K562 (cell line): ENCODE measurements around the gene ESRRB. TPM values are rescaled to one million over a fixed set of nuclear protein-coding genes. Genes with fewer than 3 reads are reported as not detected.

Source experiments
- ATAC-seq: fragments of 200-7000 bp; cut with Tn5 transposase; 3 replicates; pipeline ENCODE4 v1.9.1; 2020; ENCODE audit warnings: moderate library complexity
- BruUV-seq: library from RNA; stranded (reverse); fragments of 400-500 nt; replicated peaks from 2 replicates; lab custom pipeline; 2021; lab: Mats Ljungman, UMichigan
- CTCF ChIA-PET: fragments of 300-600 bp; formaldehyde crosslinking; extraction: SDS; loops from one replicate; lab custom pipeline; 2021; ENCODE audit warnings: low intra/inter-chr PET ratio; lab: Yijun Ruan, JAX
- POLR2A ChIA-PET: fragments of 300-600, 350-650 bp; sonication (Branson Sonifier 250); formaldehyde crosslinking; extraction: SDS; loops from one replicate; lab custom pipeline; 2021; ENCODE audit warnings: antibody characterized with exemption, inconsistent platforms; lab: Yijun Ruan, JAX
- DNase-seq, 4 experiments: peaks; one replicate each; pipeline versions ENCODE4 v3.0.0 to v3.0.0-alpha.2; 2011 to 2018; ENCODE audit warnings: low spot score in 3 of 4, mixed read lengths in 3 of 4; ENCODE audit errors: extremely low read depth in 1 of 4
- FAIRE-seq: peaks from 2 replicates; lab custom pipeline; 2011; peaks lifted over from hg19 to GRCh38; lab: Jason Lieb, UNC
- H2AFZ ChIP-seq: 2 replicates; pipeline ENCODE4 v1.6.0; 2011; ENCODE audit warnings: low read depth, low read length, control low read depth, inconsistent platforms
- H3K27ac ChIP-seq: fragments of 200-600 bp; 3 replicates; pipeline ENCODE4 v1.8.0; 2011; ENCODE audit warnings: low read depth, mild to moderate bottlenecking, control low read depth, inconsistent platforms, low read length, moderate library complexity, mixed read lengths; ENCODE audit errors: extremely low read depth
- H3K27me3 ChIP-seq, 2 experiments: fragments of 300-600 bp in 1 of 2; 2 replicates in 1 of 2; 3 replicates in 1 of 2; pipeline versions ENCODE4 v1.6.0 to v1.8.0; 2011; ENCODE audit warnings: inconsistent platforms in 2 of 2, low read length in 2 of 2, mild to moderate bottlenecking in 1 of 2, mixed read lengths in 1 of 2, moderate library complexity in 1 of 2; ENCODE audit not compliant: control insufficient read depth in 2 of 2, insufficient read depth in 2 of 2
- H3K36me3 ChIP-seq: fragments of 300-600 bp; 3 replicates; pipeline ENCODE4 v1.8.0; 2011; ENCODE audit warnings: mild to moderate bottlenecking, low read length, inconsistent platforms; ENCODE audit not compliant: control insufficient read depth, insufficient read depth
- H3K4me1 ChIP-seq, 2 experiments: fragments of 200-600 bp in 1 of 2; replicated peaks in 1 of 2; 2 replicates in 1 of 2; 3 replicates in 1 of 2; pipeline versions ENCODE4 v1.5.1 to v1.8.0; 2011; ENCODE audit warnings: inconsistent platforms in 2 of 2, low read length in 2 of 2, mild to moderate bottlenecking in 1 of 2, mixed read lengths in 1 of 2, moderate library complexity in 1 of 2; ENCODE audit not compliant: control insufficient read depth in 2 of 2, insufficient read depth in 2 of 2
- H3K4me2 ChIP-seq: 2 replicates; pipeline ENCODE4 v1.6.1; 2011; ENCODE audit warnings: low read length, control low read depth, inconsistent platforms, mixed read lengths; ENCODE audit not compliant: insufficient read depth
- H3K4me3 ChIP-seq: fragments of 200-600 bp; sonication (generic), shearing (Covaris generic); 2 replicates; pipeline ENCODE4 v1.5.1; 2016; ENCODE audit warnings: control low read depth, inconsistent platforms
- H3K79me2 ChIP-seq: fragments of 200-600 bp; 3 replicates; pipeline ENCODE4 v1.8.0; 2011; ENCODE audit warnings: low read length, inconsistent platforms; ENCODE audit not compliant: control insufficient read depth, insufficient read depth
- H3K9ac ChIP-seq, 2 experiments: 2 replicates each; pipeline versions ENCODE4 v1.6.0 to v1.6.1; 2011; ENCODE audit warnings: low read depth in 2 of 2, low read length in 2 of 2, control low read depth in 1 of 2, inconsistent platforms in 1 of 2, mild to moderate bottlenecking in 1 of 2, mixed read lengths in 1 of 2; ENCODE audit not compliant: insufficient read depth in 1 of 2
- H3K9me1 ChIP-seq: one replicate; pipeline ENCODE4 v1.6.0; 2011; ENCODE audit warnings: inconsistent platforms, mild to moderate bottlenecking, low read length, moderate library complexity; ENCODE audit not compliant: control insufficient read depth, insufficient read depth
- H3K9me3 ChIP-seq: replicated peaks from 2 replicates; pipeline ENCODE4 v1.5.1; 2011; ENCODE audit warnings: low read depth, low read length, inconsistent platforms; ENCODE audit not compliant: control insufficient read depth, insufficient read depth
- H4K20me1 ChIP-seq: replicated peaks from 2 replicates; pipeline ENCODE4 v1.6.1; 2011; ENCODE audit warnings: low read length, inconsistent platforms, mixed read lengths; ENCODE audit not compliant: control insufficient read depth, insufficient read depth
- SUPT5H ChIP-seq: fragments of 450-650 bp; IDR thresholded peaks from 2 replicates; pipeline ENCODE4 v1.6.1; 2016
- ZNF609 ChIP-seq: sonication (generic); formaldehyde crosslinking; IDR thresholded peaks from 2 replicates; pipeline ENCODE4 v1.8.1; 2023; ENCODE audit warnings: missing genetic modification reagents, mild to moderate bottlenecking, borderline replicate concordance
- WGBS: fragments of 100-300 bp; shearing (Covaris generic); methylation state at CpG from one replicate; pipeline ENCODE4 v1.1.6; 2016; ENCODE audit warnings: low coverage, mixed read lengths; ENCODE audit not compliant: insufficient coverage; ENCODE audit errors: missing lambda C conversion rate; 5-methylcytosine and 5-hydroxymethylcytosine counted together
- in situ Hi-C: fragments of 300-500 bp; cut with MboI; formaldehyde crosslinking; loops from 4 replicates; pipeline ENCODE4 v1.15.0; 2018; ENCODE audit warnings: inconsistent platforms, mixed read lengths
- intact Hi-C: fragments of 100-400 bp; cut with micrococcal nuclease; formaldehyde crosslinking; loops from 2 replicates; pipeline ENCODE4 v1.14.2; 2022
- polyA plus RNA-seq, 8 experiments: library from polyadenylated mRNA; depleted of rRNA in 4 of 8; stranded (reverse) in 5 of 8; unstranded in 3 of 8; fragments of >200 nt; fragmentation: Nextera tagmentation in 2 of 8; fragmentation: Illumina TruSeq in 1 of 8; extraction: Ambion mirVana in 2 of 8; extraction: Trizol in 1 of 8; gene quantifications; 2 replicates each; pipeline versions ENCODE4 v1.2.1 to v1.2.3, GENCODE V29; 2011 to 2014; ENCODE audit warnings: inconsistent platforms in 1 of 8, missing spikeins in 1 of 8
- total RNA-seq, 7 experiments: library from RNA; depleted of rRNA in 6 of 7; stranded (reverse); fragments of >200 nt in 6 of 7; fragmentation: Illumina TruSeq in 2 of 7; extraction: Trizol in 2 of 7; gene quantifications; 2 replicates each; pipeline versions ENCODE4 v1.2.1 to v1.2.3, GENCODE V29; 2011 to 2021; ENCODE audit warnings: low replicate concordance in 1 of 7

Gene ESRRB
- total and polyA plus RNA-seq, 9 of the 15 experiments (the other 6 are each of a cell fraction or from before 2014, with no cell fraction given): 3.2 to 24.7 (median 14.5) TPM

DNA sequence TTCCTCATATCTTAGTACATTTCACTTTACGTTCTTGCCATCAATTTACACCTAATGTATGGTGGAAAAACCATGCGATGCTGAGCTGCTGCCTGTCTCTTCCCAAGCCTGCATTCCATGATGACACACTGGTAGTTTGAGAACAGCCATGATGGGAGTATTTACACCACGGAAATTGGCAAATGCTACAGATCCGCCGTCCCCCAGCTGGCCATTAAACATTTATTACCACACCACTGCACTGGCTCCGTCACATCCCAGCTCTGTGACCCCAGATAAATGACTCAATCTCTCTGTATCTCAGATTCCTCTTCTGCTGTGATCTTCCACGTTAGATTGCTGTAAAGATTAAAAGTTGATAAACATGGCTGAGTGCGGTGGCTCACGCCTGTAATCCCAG lies 13.9 kb downstream of the ESRRB start (continued):
- TF ChIP-seq ZNF609 (CRISPR knock-in tag): no peak

- H3K4me1 ChIP-seq: no peaks in the 10 kb centered on the region; a peak in 1 of 5 replicates
- no TSS peak for BruUV-seq
- no peak for TF ChIP-seq SUPT5H
- no peak for DNase-seq
- no peak overlapping the region for H3K27ac ChIP-seq
- in situ Hi-C loops (loop anchor here (10.0 to 25.0 kb wide), 2 partner anchors 346 to 678 kb away; no protein-coding TSS in a partner anchor), intact Hi-C loops (loop anchor here (10.0 kb wide), 1 partner anchor 254 kb away; no protein-coding TSS in a partner anchor)
- H4K20me1 ChIP-seq: peaks cover 11% of the 10 kb centered on the region
- H3K4me3 ChIP-seq: no peak overlapping the region
- no peak for FAIRE-seq
- no peak overlapping the region for H2AFZ ChIP-seq
- no peak overlapping the region for H3K9ac ChIP-seq
- ChIA-PET POLR2A (no interaction called here), CTCF (no interaction called here)
- no peak for ATAC-seq
- H3K4me2 ChIP-seq: no peak overlapping the region
- H3K79me2 ChIP-seq: no peaks in the 10 kb centered on the region
- no peaks in the 10 kb centered on the region for H3K9me1 ChIP-seq
- 88% methylated on average over 7 of the region's 7 CpGs for WGBS
- H3K36me3 ChIP-seq: no peaks in the 10 kb centered on the region; the same call in 2 of the 3 replicates
- H3K27me3 ChIP-seq: no peaks in the 10 kb centered on the region
- no peaks in the 10 kb centered on the region for H3K9me3 ChIP-seq
These were observed 14.7 kb downstream of the ESRRB start for GRCh38 chr14:76390621-76391020.
